OCI-LY3 (cell line): ENCODE results near the gene IFT57.

Source experiments
- H2AFZ ChIP-seq: fragments of 200-600, 300-600 bp; shearing (Covaris generic); 2 replicates; pipeline ENCODE4 v1.6.0; 2014; ENCODE audit warnings: antibody characterized with exemption, low read depth, low read length
- H3K27ac ChIP-seq: fragments of 200-600, 300-600 bp; sonication (generic); 2 replicates; pipeline ENCODE4 v1.5.1; 2014; ENCODE audit warnings: mild to moderate bottlenecking, low read length, moderate library complexity, mixed read lengths
- H3K27me3 ChIP-seq: fragments of 200-600, 300-600 bp; sonication (generic); 2 replicates; pipeline ENCODE4 v1.6.1; 2014; ENCODE audit warnings: low read depth, low read length, mixed read lengths
- H3K36me3 ChIP-seq: fragments of 200-600, 300-600 bp; sonication (generic); replicated peaks from 2 replicates; pipeline ENCODE3; 2014; ENCODE audit warnings: low read depth, low read length, mixed read lengths
- H3K4me1 ChIP-seq: fragments of 300-600, 200-600 bp; sonication (generic); 2 replicates; pipeline ENCODE4 v1.6.1; 2014; ENCODE audit warnings: low read length, mixed read lengths
- H3K4me2 ChIP-seq: fragments of 200-600, 300-600 bp; sonication (generic); 2 replicates; pipeline ENCODE4 v1.6.1; 2014; ENCODE audit warnings: low read length, mixed read lengths
- H3K4me3 ChIP-seq: fragments of 300-600, 200-600 bp; sonication (generic); 2 replicates; pipeline ENCODE4 v1.5.1; 2014; ENCODE audit warnings: antibody characterized with exemption, mild to moderate bottlenecking, low read length, moderate library complexity
- H3K79me2 ChIP-seq: fragments of 300-600, 200-600 bp; shearing (Covaris generic); 2 replicates; pipeline ENCODE4 v1.6.1; 2014; ENCODE audit warnings: mild to moderate bottlenecking, low read length, mixed read lengths
- H3K9ac ChIP-seq: fragments of 300-600, 200-600 bp; shearing (Covaris generic); 2 replicates; pipeline ENCODE4 v1.6.0; 2014; ENCODE audit warnings: mild to moderate bottlenecking, low read length, moderate library complexity
- H3K9me3 ChIP-seq: fragments of 200-600, 300-600 bp; shearing (Covaris generic); 2 replicates; pipeline ENCODE4 v1.6.1; 2014; ENCODE audit warnings: low read length, mixed read lengths; ENCODE audit not compliant: insufficient read depth
- H4K20me1 ChIP-seq: fragments of 200-600, 300-600 bp; sonication (generic); 2 replicates; pipeline ENCODE4 v1.6.1; 2016; ENCODE audit warnings: low read length, mixed read lengths; ENCODE audit not compliant: insufficient read depth
- EZH2phosphoT487 ChIP-seq: fragments of 200-600 bp; shearing (Covaris generic); IDR thresholded peaks from 2 replicates; pipeline ENCODE4 v1.6.1; 2018; ENCODE audit warnings: antibody characterized with exemption, mixed run types, low read depth
- TF ChIP-seq, protein P1 (sequence below): fragments of 200-600, 300-600 bp; sonication (generic); IDR thresholded peaks from 2 replicates; pipeline ENCODE4 v1.5.1; 2014; ENCODE audit warnings: antibody characterized with exemption, low read length, low read depth

IFT57 gene

DNA sequence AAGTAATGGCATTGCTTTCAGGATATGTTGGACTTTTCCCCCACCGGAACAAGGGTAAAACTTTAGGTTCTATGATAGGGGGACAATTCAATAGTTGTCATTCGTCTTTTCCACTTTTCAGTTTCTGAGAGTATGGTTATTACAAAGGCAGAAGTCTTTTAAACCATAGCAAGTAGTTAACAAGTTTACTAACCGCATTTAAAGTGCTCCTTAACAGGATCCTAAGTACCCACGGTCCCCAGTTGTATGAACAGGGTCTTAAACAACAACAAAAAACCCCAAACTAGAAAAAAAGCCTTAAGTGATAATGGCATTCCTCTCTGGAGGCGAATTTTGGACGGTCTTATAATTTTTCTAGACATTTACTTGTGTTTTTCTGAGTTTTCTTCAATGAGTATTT lies 831 bp downstream of the IFT57 start:
- no peak for TF ChIP-seq EZH2phosphoT487
- TF ChIP-seq, protein P1, sequence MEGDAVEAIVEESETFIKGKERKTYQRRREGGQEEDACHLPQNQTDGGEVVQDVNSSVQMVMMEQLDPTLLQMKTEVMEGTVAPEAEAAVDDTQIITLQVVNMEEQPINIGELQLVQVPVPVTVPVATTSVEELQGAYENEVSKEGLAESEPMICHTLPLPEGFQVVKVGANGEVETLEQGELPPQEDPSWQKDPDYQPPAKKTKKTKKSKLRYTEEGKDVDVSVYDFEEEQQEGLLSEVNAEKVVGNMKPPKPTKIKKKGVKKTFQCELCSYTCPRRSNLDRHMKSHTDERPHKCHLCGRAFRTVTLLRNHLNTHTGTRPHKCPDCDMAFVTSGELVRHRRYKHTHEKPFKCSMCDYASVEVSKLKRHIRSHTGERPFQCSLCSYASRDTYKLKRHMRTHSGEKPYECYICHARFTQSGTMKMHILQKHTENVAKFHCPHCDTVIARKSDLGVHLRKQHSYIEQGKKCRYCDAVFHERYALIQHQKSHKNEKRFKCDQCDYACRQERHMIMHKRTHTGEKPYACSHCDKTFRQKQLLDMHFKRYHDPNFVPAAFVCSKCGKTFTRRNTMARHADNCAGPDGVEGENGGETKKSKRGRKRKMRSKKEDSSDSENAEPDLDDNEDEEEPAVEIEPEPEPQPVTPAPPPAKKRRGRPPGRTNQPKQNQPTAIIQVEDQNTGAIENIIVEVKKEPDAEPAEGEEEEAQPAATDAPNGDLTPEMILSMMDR, result no peak
- Histone ChIP-seq H3K4me2 (peak overlapping the region; percentile 89), H4K20me1 (no peaks in the 10 kb centered on the region), H2AFZ (0 out of 2 replicates have a peak overlapping the region, but pooled peaks have one; percentile 69), H3K79me2 (peaks cover 27% of the 10 kb centered on the region), H3K4me3 (peak overlapping the region; percentile 89), H3K9me3 (no peaks in the 10 kb centered on the region), H3K36me3 (peaks cover 3% of the 10 kb centered on the region), H3K9ac (peak overlapping the region; percentile 74), H3K4me1 (peaks cover 50% of the 10 kb centered on the region), H3K27me3 (no peaks in the 10 kb centered on the region), H3K27ac (peak overlapping the region; percentile 29; the same call in 1 of the 2 replicates)

GRCh38 chr3:108219336-108219735 lies 2.9 kb downstream of the IFT57 start:
- no peaks in the 10 kb centered on the region for H4K20me1 ChIP-seq
- H3K4me2 ChIP-seq, result peak overlapping the region; percentile 89
- peak overlapping the region; percentile 66 for H3K4me3 ChIP-seq
- peak overlapping the region; percentile 37 for H3K9ac ChIP-seq
- H3K36me3 ChIP-seq, result peaks cover 3% of the 10 kb centered on the region
- H3K4me1 ChIP-seq, result peaks cover 52% of the 10 kb centered on the region
- H2AFZ ChIP-seq, result peak overlapping the region; percentile 87
- TF ChIP-seq, protein P1, result no peak
- no peak for TF ChIP-seq EZH2phosphoT487
- no peaks in the 10 kb centered on the region for H3K9me3 ChIP-seq
- no peaks in the 10 kb centered on the region for H3K27me3 ChIP-seq
- peak overlapping the region; percentile 50 for H3K27ac ChIP-seq
- peaks cover 27% of the 10 kb centered on the region for H3K79me2 ChIP-seq

- Histone ChIP-seq H3K4me2 (peak overlapping the region; percentile 89), H3K4me3 (peak overlapping the region; percentile 66), H3K27me3 (no peaks in the 10 kb centered on the region), H3K4me1 (peaks cover 46% of the 10 kb centered on the region), H3K79me2 (peaks cover 27% of the 10 kb centered on the region), H2AFZ (no peak overlapping the region), H3K9me3 (no peaks in the 10 kb centered on the region), H4K20me1 (no peaks in the 10 kb centered on the region), H3K36me3 (peaks cover 3% of the 10 kb centered on the region), H3K9ac (peak overlapping the region; percentile 37), H3K27ac (peak overlapping the region; percentile 50; the same call in 1 of the 2 replicates)
- TF ChIP-seq EZH2phosphoT487, result no peak
- TF ChIP-seq, protein P1, result no peak
These were observed 3.4 kb downstream of the IFT57 start for GRCh38 chr3:108218811-108219210.

DNA sequence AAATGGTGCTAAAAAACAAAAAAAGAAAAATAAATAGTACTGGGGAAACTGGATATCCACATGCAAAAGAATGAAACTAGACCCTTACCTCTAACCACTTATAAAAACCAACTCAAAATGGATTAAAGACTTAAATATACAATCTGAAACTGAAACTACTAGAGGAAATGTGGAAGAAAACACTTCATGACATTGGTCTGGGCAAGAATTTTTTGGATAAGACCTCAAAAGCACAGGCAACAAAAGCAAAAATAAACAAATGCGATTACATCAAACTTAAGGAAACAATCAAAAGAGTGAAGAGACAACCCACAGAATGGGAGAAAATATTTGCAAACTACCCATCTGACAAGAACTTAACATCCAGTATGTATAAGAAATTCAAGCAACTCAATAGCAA lies 6.4 kb downstream of the IFT57 start:
- no peaks in the 10 kb centered on the region for H4K20me1 ChIP-seq
- H3K4me2 ChIP-seq, result no peak overlapping the region
- H3K27me3 ChIP-seq, result no peaks in the 10 kb centered on the region
- H3K36me3 ChIP-seq, result peaks cover 14% of the 10 kb centered on the region
- peaks cover 32% of the 10 kb centered on the region for H3K4me1 ChIP-seq
- no peak overlapping the region for H3K9ac ChIP-seq
- H2AFZ ChIP-seq, result no peak overlapping the region
- peaks cover 14% of the 10 kb centered on the region for H3K79me2 ChIP-seq
- H3K9me3 ChIP-seq, result no peaks in the 10 kb centered on the region
- no peak overlapping the region for H3K4me3 ChIP-seq
- TF ChIP-seq EZH2phosphoT487, result no peak
- TF ChIP-seq, protein P1, result no peak
- H3K27ac ChIP-seq, result no peak overlapping the region
